ENCODE measurements around the gene CRYBG2.
A peak's percentile ranks its signal among the peaks of the same experiment; 100 is the strongest.

CRYBG2 gene

DNA sequence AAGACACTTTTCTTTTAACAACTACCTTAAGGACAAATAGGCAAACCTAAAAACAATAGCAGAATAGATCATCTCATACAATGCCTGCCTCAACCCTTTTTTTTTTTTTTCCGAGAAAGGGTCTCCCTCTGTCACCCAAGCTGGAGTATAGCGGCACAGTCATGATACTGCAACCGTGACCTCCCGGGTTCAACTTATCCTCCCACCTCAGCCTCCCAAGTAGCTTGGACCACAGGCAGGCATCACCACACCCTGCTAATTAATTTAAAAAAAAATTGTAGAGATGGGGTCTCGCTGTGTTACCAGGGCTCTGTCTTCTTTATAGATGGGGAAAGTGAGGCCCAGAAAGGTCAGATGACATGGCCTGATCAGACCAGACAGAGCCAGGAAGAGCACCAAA lies 66.1 kb downstream of the CRYBG2 start:
- TF ChIP-seq, protein P1, sequence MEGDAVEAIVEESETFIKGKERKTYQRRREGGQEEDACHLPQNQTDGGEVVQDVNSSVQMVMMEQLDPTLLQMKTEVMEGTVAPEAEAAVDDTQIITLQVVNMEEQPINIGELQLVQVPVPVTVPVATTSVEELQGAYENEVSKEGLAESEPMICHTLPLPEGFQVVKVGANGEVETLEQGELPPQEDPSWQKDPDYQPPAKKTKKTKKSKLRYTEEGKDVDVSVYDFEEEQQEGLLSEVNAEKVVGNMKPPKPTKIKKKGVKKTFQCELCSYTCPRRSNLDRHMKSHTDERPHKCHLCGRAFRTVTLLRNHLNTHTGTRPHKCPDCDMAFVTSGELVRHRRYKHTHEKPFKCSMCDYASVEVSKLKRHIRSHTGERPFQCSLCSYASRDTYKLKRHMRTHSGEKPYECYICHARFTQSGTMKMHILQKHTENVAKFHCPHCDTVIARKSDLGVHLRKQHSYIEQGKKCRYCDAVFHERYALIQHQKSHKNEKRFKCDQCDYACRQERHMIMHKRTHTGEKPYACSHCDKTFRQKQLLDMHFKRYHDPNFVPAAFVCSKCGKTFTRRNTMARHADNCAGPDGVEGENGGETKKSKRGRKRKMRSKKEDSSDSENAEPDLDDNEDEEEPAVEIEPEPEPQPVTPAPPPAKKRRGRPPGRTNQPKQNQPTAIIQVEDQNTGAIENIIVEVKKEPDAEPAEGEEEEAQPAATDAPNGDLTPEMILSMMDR (conservative IDR thresholded peaks at IDR 0.05; ENCODE audit: control insufficient read depth, insufficient read depth, low read depth, low read length), result no peak
- H3K4me3 ChIP-seq (ENCODE audit: control insufficient read depth, low read depth, low read length), result no peak overlapping the region
- DNase-seq (ENCODE audit: low read depth), result no peak

DNA sequence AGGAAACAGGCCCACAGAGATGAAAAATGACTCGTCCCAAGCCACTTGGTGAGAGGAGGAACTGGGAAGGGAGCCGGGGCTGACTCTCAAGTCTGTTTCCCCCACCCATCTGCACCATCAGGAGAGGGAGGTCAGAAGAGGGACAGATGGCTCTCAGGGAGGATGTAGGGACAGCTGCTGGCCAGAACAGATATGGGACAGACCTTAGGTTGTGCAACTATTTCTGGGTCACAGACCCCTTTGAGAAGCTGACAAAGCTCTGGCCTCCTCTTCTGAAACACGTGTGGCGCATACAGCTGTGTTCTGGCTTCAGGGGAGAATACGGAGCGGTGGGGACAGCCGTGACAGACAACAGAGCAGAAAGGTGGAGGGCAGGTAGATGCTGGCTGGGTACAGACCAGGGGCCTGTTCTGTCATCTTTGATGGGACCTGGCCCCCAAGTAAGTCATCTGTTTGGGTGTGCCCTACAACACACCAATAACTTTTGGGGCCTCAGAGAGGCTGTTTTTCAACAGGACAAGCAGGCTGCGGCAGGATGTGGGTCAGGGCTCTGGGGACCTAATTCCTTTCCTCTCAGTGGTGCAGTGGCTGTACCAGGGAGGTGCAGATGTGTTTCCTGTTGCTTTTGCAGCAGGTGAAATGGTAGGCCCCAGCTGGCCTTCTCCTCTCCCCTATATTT lies 66.8 kb downstream of the CRYBG2 start:
- TF ChIP-seq, protein P1 (conservative IDR thresholded peaks at IDR 0.05; ENCODE audit: control insufficient read depth, insufficient read depth, low read depth, low read length), result no peak
- H3K4me3 ChIP-seq (ENCODE audit: control insufficient read depth, low read depth, low read length), result no peak overlapping the region
- DNase-seq (ENCODE audit: low read depth), result peak; percentile 30

DNA sequence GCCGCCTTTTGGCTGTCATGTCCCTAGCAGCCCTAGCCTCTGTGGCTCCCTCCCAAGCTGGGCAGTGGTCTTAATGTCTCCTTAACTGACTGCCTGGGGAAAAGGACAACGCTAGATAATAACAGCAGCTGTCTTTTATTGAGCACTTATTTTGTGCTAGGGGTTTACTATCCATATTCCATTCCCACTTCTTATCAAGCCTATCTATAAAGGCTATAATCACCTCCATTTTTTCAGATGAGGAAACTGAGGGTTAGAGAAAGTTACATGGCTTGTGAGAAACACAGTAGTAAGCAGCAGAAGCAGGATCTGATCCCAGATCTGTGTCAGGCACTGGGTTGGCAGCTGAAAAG lies 67.9 kb downstream of the CRYBG2 start:
- no peak overlapping the region for H3K4me3 ChIP-seq (ENCODE audit: control insufficient read depth, low read depth, low read length)
- TF ChIP-seq, protein P1 (conservative IDR thresholded peaks at IDR 0.05; ENCODE audit: control insufficient read depth, insufficient read depth, low read depth, low read length), result no peak
- DNase-seq (ENCODE audit: low read depth), result no peak

DNA sequence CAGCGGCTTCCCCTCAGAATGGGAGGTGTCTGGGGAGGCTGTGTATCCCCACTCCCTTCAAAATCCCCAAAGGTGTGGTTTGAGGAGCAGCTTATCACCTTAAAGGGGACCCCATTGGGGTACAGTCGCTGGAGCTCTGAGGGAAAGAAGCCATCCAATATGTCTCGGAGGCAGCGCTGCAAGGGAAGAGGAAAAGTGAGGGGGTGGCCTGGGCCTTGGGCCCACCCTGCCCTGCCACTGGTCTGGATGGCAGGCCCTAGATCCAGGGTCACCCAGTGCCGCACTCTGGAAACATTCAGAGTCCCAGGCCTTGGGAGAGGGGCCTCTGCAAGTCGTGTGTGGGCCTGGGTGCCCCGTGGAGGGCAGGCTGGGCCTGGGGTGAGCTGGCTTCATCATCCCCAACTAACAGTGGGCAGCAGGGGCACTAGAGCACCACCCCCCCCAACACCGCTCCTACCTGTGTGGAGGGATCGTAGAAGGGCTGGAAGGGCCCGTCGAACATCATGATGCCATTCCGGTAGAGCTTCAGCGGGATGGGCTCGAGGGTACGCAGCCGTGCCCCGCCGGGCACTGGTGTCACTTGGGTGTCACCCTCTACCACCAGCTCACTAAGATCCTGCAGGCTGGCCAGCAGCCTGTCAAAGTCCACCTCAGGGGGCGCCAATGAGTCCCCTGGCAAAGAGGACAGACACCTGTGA lies 68.4 kb downstream of the CRYBG2 start:
- no peak overlapping the region for H3K4me3 ChIP-seq (ENCODE audit: control insufficient read depth, low read depth, low read length)
- TF ChIP-seq, protein P1 (conservative IDR thresholded peaks at IDR 0.05; ENCODE audit: control insufficient read depth, insufficient read depth, low read depth, low read length), result peak; percentile 36
- no peak for DNase-seq (ENCODE audit: low read depth)

DNA sequence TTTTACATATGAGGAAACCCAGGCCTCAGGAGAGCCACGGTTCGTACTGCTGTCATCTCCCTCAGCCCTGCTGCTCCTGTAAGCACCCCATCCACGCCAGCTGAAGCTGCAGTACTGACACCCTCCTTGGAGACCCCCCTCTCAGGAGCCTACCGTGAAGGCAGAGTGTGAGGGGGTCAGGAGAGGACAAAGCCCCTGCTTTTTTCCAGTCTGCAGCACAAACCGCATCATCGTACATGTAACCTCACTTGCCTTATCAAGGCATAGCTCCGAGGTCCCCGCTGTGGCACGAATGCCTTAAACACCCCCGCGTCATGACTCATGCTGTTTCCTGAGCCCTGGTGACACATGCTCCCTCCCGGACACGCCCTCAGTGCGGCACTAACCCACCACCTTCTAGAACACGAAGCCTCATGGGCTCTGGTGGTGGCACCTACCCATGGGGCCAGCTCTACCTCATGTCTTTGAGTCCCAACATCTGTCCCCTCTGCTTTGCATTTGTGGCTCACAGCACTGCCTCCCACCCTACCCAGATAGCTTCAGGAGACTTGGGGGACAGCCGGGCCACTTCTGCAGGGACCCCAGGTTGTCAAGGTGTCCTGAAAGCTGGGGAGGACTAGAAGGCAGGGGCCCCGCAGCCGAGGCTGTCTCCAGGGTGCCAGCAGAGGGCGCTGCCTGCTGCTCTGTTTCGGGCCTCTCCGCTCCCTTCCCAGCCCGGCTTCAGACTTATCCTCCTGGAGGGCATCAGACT lies 69.2 kb downstream of the CRYBG2 start:
- TF ChIP-seq, protein P1 (conservative IDR thresholded peaks at IDR 0.05; ENCODE audit: control insufficient read depth, insufficient read depth, low read depth, low read length), result peak; percentile 72
- DNase-seq (ENCODE audit: low read depth), result peak; percentile 96
- H3K4me3 ChIP-seq (ENCODE audit: control insufficient read depth, low read depth, low read length), result no peak overlapping the region

DNA sequence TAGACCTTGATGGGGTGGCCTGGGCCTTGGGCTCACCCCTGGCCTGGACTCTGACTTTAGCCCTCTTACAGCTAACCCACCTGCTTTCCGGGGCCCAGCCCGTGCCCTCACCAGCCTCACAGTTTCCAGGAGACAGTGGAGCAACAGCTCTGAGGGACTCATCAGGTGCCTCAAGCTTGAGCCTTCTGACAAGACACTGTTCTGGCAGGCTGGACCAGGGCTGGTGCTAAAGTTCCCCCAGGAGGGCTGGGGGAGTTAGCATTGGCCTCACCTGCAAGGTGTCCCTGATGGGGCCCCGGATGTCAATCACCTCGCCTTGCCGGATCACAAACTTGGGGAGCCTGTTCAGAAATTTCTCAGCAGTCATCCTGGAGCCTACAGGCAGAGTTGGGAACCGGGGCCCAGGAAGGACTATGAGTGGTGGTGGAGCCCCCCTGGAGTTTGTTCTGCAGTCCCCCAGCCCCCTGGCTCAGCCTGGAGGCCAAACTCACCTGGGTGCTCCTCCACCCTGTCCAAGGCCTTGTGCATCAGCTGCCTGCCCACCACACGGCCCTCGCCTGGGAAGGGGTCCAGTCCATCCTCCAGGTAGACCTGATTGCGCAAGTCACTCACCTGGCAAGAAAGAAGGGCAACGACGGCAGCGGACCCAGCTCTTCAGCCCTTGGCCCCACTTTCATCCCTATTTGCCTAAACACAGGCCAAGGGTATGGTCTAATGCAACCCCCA lies 69.9 kb downstream of the CRYBG2 start:
- no peak for DNase-seq (ENCODE audit: low read depth)
- no peak overlapping the region for H3K4me3 ChIP-seq (ENCODE audit: control insufficient read depth, low read depth, low read length)
- TF ChIP-seq, protein P1 (conservative IDR thresholded peaks at IDR 0.05; ENCODE audit: control insufficient read depth, insufficient read depth, low read depth, low read length), result no peak

Data from fibroblast of mammary gland (primary cell).